NCI-H1092 (cell line): Measurements from ENCODE around the gene HSD17B8.
"Not testable (repeated sequence)": the region's sequence is repeated elsewhere in the genome, so short reads cannot be mapped to it uniquely, and the experiment has no call there.

Experiments
- DNase-seq: peaks from one replicate; lab custom pipeline; 2025; lab: John Stamatoyannopoulos, UW

The HSD17B8 gene

DNA sequence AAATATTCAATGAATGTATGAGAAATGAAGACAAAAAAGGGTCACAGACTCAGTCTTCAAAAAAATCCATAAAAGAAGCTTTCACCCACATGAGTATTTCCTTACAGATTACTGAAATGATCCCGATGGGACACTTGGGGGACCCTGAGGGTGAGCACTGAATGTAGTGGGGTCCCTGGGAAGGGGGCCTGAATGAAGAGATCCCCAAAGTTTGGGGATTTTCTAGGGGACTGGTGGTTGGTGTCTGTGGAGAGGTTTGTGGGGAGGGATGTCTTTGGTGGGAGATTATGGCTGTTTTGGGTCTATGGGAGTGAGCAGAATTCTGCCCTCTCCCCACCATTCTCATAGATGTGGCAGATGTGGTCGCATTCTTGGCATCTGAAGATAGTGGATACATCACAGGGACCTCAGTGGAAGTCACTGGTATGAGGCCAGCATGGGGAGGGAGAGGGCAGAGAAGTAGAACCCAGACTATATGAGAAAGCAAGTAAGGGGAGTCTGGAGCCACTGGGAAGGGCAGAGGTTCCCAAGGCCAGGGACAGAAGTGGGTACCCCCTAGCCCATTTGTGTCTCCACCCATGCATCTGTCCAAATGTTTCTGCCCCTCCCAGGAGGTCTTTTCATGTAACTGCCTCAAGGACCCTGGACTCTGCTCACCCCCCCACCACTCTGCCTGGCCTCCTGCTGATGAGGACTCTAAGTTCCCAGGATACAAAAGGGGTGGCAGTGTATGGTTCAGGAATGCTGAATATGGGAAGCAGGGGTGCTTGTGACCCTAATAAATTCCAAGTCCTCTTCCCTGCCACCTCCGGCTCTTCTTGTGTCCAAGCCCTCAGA lies 1.8 kb downstream of the HSD17B8 start:
- no peak for DNase-seq

DNA sequence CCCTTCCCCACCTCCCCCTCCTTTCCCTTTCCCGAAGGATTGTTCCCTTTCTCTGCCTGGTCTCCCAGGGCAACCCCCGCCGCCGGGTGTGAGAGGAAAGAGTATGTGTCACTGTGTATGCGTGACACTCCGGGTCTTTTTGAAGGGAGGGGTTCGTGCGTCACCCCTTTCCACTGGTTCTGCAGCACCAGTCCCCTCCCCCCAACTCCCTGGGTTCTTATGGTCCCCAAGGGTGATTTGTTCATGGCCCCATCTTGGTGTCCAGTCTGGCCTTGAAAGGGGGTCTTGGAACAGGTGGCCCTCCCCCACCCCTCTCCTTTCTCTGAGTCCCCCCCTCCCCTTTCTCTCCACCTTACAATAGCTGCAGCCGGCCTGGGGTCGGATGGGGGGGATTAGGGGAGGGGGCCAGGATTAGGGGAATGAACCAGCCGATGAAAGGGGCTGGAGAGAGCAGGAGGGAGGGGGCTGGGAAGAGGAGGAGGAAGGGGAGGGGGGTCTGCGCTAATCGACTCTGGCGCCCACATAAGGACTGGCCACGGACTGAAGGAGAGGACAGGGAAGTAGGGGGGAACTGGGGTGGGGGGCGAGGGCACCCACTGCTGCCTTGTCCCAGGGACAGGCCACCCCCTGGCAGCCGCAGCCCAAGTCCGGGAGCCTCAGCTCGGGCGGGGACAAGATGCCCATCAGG lies 2.6 kb downstream of the HSD17B8 start:
- no peak for DNase-seq

DNA sequence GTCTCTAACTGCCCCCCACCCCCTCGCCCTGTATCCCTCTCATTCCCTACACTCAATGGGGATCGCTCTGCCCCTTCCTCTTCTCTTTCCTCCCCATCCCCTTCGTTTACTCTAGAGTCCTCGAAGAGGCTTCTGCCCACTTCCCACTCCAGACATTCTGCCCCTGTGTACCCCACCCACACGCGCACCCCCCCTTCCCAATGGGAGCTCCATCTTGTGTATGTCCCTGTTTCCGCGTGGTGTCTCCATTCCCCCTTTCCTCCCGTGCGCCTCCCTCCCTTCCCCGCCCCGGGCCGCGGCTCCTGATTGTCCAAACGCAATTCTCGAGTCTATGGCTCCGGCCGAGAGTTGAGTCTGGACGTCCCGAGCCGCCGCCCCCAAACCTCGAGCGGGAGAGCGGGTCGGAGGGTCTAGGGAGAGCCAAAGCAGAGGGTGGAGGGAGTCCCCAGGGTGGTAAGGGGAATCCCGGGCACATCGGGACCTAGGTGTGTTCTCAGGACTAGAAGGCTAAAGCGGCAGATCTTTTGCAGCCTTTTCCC lies 3.2 kb downstream of the HSD17B8 start:
- DNase-seq = no peak

DNA sequence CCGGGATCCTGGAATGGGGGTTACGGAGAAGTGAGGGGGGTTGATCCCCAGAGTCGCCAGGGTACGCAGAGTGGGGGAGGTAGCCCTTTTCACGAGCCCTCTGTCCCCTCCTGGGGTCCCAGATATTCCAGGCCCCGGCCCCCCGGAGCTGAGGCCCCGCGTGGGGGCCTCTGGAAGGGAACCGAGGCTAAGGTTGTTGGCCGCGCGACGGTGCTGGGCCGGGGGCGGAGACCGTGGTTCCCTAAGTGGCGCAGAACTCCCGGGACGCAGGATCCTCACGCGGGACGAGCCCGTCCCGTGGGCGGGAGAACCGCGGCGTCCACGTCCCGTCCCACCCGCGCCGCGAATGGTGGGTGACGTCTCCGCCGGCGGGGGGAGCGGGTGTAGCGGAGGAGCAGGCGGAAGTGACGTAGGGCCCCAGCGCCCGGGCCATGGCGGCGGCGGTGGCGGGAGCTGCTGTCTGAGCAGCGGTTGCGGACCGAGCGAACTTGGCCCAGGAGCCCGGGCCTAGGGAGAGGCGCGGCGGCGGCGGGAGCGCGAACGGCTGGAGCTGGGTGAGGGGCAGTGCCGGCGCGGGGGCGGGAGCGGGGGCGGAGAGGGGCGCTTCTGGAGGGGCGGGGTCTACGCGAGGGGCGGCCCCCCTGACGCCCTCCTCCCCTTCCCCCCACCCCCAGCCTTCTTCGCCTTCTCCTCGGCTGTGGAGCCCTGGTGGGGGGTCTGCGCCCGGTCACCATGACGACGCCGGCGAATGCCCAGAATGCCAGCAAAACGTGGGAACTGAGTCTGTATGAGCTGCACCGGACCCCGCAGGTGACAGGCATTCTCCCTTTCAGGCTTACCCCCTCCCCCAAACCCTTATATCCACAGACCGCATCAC lies 3.9 kb downstream of the HSD17B8 start, which contains the start of gene RING1:
Gene RING1 (plus strand): TSS at position 410 of the 877 bp plus-strand sequence. CDS start 323 bp downstream, at position 733.
- DNase-seq = peak; percentile 61

DNA sequence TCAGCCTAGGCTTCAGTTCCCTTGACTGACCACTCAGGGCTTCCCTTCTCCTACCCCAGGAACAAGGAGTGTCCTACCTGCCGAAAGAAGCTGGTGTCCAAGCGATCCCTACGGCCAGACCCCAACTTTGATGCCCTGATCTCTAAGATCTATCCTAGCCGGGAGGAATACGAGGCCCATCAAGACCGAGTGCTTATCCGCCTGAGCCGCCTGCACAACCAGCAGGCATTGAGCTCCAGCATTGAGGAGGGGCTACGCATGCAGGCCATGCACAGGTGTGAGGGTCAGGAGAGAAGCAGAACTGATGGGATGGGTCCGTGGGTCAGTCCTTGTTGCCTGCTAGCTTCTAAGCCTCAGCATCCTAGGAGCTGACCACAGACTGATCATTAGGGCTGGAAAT lies 5.4 kb downstream of the HSD17B8 start:
- DNase-seq = no peak

DNA sequence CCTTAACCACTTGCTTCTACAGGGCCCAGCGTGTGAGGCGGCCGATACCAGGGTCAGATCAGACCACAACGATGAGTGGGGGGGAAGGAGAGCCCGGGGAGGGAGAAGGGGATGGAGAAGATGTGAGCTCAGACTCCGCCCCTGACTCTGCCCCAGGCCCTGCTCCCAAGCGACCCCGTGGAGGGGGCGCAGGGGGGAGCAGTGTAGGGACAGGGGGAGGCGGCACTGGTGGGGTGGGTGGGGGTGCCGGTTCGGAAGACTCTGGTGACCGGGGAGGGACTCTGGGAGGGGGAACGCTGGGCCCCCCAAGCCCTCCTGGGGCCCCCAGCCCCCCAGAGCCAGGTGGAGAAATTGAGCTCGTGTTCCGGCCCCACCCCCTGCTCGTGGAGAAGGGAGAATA lies 6.7 kb downstream of the HSD17B8 start:
- no peak for DNase-seq

DNA sequence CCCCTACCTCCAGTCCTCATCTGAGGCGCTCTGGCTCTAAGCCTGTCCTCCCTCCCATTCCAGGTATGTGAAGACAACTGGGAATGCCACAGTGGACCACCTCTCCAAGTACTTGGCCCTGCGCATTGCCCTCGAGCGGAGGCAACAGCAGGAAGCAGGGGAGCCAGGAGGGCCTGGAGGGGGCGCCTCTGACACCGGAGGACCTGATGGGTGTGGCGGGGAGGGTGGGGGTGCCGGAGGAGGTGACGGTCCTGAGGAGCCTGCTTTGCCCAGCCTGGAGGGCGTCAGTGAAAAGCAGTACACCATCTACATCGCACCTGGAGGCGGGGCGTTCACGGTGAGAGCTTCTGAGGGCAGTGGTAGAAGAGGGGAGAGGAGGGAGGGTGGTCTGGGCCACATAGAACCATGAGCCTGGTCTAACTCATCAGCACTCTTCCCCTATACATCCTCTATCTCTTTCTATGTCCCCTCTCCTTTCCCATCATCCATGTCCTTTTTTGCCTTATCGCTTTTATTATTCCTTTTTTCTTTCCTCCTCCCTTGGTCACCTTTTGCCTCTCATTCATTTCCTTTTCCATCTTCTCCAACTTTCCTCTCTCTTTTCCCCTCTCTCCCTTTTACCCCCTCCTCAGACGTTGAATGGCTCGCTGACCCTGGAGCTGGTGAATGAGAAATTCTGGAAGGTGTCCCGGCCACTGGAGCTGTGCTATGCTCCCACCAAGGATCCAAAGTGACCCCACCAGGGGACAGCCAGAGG lies 7.4 kb downstream of the HSD17B8 start:
- DNase-seq = no peak

DNA sequence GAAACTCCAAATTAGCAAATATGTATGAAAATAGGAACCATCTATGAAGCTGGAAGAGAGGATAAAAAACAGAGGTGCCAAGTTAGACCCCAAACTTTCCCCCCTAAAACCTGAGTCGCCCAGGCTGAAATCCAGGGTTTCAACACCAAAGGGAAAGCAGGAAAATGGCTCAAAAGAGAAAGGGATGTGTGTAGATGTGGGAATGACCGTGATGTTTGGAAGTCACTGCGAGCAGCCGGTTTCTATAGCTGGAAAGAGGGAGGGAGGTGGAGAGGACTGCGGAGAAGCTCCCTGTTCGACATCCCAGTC lies 8.4 kb downstream of the HSD17B8 start:
- no peak for DNase-seq

DNA sequence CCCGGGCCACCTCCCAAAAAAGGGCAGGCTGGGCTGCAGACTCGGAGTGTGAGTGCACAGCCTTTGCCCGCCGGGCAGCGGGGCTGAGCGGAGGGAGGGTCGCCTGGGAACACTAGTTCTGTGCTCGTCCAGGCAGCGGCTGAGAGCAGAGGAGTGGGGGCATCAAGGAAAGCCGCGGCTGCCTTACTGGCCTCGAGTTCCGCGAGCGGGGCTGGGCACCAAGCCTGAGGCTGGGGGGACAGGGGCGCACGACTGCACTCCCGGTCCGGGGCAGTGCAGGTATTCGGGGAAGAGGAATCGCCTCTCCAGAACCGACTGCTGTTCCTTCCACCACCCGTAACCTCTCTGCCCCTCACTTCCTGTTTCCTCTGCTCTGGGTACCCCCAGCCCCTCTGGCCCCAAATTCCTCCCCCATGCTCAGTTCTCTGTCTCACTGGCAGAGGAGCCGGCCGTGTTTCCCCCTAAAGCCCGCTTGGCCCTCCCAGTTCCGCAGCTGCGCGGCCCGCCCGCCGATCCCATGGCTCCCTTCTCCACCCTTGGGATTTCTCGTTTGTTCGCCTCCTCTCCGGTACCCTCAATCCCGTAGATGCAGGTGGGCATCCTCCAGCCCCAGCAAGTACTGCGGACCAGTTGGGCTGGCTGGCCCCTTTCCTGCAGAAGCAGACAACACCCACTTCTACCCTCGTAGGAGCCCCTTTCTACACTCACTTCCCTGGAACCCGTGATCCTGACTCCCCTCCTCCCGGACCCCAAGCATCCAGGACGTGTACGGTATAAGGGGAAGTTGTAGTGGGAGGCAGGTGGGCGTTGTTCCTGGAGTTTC lies 8.9 kb downstream of the HSD17B8 start:
- DNase-seq = no peak

DNA sequence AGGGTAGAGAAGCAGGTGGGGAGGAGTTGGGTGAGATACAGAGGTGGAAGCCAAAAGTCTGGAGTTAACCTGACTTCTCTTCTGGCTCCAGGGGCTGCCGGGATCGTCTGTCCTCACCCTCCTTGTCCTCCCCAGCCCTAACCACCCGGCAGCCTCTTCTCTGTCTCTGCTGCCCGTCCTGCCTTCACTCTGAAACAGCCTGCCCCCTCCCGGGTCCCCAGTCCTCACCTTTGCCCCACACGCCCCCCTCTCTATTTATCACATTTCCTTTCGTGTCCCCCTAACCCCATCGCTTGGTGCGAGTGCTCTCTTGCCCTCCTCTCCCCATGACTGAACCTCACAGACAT lies 9.5 kb downstream of the HSD17B8 start:
- DNase-seq = no peak

DNA sequence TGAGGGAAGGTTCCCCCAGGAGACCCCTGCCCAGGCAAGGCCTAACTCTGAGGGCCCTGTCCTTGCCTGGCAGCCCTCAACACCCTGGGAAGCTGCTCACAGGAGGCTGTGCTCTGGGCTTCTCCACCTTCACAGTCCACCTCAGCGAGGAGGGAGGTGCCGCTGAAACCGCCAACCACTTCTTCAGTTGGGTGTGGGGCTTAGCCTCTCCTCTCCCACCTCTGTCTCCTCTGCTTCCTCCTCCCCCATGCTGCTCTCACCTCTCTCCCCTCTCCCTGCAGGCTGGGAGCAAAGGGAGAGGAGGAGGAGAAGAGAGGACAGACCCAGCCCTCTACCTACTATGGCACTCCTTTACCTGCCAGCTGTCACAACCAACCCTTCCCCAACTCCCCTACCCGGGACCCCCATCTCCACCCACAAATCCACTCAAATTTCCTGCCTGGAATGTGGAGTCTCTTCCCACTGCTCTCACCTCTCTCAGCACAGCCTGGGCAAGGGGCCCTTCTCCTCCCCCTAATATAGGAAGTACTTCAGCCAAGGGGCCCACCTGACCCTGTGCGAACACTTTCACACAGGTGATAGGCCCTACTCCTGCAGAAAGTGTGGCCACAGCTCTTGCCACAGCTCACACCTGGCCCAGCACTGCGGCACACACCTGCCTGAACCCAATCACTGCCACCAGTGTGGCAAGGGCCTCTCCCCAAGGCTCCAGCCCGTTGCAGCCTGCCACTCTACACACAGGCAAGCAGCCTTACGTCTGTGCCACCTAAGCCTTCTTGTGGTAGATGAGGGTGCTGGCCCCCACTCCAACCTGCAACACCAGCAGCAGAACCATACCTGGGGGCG lies 11.0 kb downstream of the HSD17B8 start:
- no peak for DNase-seq

DNA sequence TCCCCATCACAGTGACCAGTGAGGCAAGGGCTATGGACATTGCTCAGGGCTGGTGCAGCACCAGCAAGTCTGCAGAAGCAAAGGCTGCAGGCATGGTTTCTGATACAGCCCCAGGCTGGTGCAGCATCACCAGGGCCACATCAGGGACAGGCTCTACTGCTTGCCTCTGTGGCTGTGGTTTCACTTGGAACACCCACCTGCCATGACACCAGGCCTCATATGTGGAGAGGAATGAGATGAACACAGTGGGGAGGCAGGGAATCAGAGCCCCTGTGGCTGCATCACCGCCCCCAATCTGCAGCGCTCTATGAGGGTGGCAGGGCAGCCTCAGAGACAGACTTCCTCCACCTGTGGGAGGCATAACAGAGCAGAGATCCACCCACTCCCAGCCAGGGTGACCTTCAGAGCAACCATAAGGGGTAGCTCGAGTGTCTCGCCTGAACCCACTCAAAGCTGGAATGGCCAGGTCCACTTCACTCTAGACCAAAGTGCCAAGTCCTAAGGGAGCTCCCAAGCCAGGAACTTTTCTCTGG lies 11.7 kb downstream of the HSD17B8 start:
- DNase-seq = no peak

DNA sequence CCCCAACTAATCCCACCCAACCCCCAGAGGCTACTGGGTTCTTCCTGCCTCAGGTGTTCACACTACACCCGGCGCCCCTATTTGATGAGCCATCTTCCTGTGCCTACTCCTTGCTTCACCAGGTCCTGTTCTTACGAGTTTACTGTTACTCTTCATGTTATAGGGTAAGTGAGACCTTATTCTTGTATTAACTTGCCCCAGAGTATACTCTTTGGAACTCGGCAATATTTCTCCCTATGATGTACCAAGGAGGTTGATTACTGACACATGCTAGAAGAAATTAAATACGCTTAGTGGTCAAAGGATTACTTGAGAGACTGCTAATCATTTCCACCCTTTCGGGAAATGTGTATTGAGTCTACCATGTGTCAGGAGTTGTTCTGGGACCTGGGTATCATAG lies 12.8 kb downstream of the HSD17B8 start:
- no peak for DNase-seq

DNA sequence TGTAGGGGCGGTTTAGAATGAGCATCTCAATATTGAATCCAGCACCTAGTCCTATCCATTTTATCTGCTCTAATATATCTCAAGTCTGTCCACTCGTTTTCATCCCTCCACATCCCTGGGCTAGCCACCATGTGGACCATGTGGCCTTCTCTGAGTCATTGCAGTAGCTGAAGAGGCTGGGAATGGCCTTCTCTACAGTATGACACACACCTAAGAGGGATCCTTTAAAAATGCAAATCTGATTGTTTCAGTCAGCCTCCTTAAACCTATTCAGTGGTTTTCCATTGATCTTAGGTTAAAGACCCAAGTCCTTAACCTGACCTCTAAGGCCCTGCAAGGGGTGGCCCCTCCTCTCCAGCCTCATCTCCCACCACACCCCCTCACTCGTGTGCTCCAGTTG lies 13.2 kb downstream of the HSD17B8 start:
- no peak for DNase-seq

DNA sequence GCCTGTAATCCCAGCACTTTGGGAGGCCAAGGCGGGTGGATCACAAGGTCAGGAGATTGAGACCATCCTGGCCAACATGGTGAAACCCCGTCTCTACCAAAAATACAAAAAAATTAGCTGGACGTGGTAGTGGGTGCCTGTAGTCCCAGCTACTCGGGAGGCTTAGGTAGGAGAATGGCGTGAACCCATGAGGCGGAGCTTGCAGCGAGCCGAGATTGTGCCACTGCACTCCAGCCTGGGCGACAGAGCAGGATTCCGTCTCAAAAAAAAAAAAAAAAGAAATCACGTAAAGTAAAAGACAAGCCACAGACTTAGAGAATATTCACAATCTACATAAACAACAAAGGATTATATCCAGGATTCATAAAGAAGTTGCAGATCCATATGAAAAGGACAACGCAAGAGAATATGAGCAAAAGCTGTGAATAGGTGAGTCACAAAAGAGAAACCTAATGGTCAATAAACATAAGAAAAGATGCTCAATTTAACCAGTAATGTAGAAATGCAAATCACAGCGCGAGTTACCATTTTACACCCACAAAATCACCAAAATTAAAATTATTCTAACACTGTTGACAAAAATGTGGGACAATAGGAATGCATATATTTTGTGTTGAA lies 22.2 kb downstream of the HSD17B8 start:
- DNase-seq = not testable (repeated sequence)

DNA sequence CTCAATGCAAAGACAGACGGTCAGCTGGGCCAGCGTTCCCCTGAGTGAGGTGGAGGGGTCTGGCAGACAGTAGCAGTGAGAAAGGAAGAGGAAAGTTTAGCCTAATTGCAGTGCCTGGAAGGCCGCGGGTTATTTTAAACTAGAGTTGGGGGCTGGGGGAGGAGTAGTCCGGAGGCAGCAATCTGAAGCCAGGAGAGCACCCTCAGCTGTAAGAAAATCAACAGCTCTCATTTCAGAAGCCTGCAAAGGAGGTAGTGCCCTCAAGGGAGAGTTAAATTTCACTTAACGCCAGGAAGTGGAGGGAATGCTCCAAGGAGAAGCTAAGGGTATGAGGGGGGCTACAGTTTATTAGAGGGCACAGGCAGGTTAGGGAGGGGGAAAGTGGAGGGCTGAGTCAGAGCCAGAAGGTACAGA lies 30.8 kb downstream of the HSD17B8 start:
- DNase-seq = no peak

DNA sequence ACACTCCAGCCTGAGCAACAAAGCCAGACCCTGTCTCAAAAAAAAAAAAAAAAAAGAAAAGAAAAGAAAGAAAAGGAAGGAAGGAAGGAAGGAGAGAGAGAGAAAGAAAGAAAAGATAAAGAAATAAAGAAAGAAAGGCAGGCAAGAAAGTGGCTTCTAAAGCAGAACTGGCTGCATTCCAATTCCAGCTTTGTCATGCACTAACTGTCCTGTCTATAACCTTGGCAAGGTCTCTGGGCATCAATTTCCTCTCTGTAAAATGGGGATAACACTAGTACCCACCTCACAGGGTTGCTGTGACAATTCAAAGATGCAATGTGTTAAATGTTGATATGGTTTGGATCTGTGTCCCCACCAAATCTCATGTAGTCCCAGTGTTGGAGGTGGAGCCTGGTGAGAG lies 31.9 kb downstream of the HSD17B8 start:
- DNase-seq = no peak

DNA sequence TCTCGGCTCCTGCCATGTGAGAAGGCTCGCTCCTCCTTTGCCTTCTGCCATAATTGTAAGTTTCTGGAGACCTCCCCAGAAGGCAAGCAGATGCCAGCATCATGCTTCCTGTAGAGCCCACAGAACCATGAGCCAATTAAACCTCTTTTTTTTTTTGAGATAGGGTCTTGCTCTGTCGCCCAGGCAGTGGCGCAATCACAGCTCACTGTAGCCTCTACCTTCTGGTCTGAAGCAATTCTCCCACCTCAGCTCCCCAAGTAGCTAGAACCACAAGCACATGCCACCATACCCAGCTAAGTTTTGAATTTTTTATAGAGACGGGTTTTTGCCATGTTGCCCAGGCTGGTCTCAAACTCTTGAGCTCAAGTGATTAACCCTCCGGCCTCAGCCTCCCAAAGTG lies 32.4 kb downstream of the HSD17B8 start:
- DNase-seq = no peak

DNA sequence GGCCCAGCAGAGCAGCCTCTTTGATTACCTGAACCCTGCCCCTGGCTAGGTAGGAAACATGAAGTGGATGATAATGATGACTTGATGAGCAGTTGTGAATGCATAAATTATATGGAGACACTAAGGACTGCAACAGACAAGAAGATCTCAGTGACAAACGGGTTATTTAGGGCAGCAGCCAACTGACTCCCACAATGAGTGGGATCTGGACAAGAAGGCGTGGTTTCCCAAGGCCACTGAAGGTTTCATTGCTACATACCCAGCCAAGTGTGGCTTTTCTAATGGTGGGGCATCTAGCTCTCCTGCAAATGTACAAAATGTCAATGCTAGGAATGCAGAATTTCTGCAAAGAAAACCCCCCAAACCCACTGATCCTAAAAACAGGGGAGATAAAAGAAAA lies 33.3 kb downstream of the HSD17B8 start:
- DNase-seq = no peak
